SK-N-SH (cell line): ENCODE data around the gene TSPAN31. TPM values are rescaled to one million over a fixed set of nuclear protein-coding genes. Genes with fewer than 3 reads are reported as not detected.

Experiments used
- CTCF ChIA-PET: fragments of 300-600, 350-600 bp; formaldehyde crosslinking; extraction: SDS; loops from one replicate; lab custom pipeline; 2021; lab: Yijun Ruan, JAX
- POLR2A ChIA-PET: fragments of 350-600 bp; sonication (Branson Sonifier 250); formaldehyde crosslinking; extraction: SDS; loops from one replicate; lab custom pipeline; 2020; ENCODE audit warnings: antibody characterized with exemption, inconsistent platforms; lab: Yijun Ruan, JAX
- DNase-seq: peaks from one replicate; pipeline ENCODE4 v3.0.0; 2012
- H2AFZ ChIP-seq: fragments of 200-600 bp; sonication (generic); 2 replicates; pipeline ENCODE4 v1.8.1; 2016; ENCODE audit warnings: antibody characterized with exemption, mild to moderate bottlenecking, low read depth
- H3F3A ChIP-seq: fragments of 200-600 bp; sonication (generic); replicated peaks from 2 replicates; pipeline ENCODE3; 2016; ENCODE audit warnings: antibody characterized with exemption, mild to moderate bottlenecking; ENCODE audit not compliant: insufficient read depth
- H3K27ac ChIP-seq, 2 experiments: fragments of 200-500 bp in 1 of 2; fragments of 200-600 bp in 1 of 2; sonication (Bioruptor generic) in 1 of 2; sonication (generic), shearing (Covaris generic) in 1 of 2; 2 replicates each; pipeline versions ENCODE4 v1.5.1 to v1.6.1; 2014 to 2016; ENCODE audit warnings: low read depth in 2 of 2, inconsistent platforms in 1 of 2, low read length in 1 of 2, mild to moderate bottlenecking in 1 of 2, mixed read lengths in 1 of 2
- H3K27me3 ChIP-seq: fragments of 200-600 bp; sonication (generic), shearing (Covaris generic); 2 replicates; pipeline ENCODE4 v1.6.1; 2016; ENCODE audit warnings: mixed run types; ENCODE audit not compliant: insufficient read depth
- H3K36me3 ChIP-seq, 2 experiments: fragments of 200-500 bp in 1 of 2; fragments of 200-600 bp in 1 of 2; sonication (Bioruptor generic) in 1 of 2; sonication (generic) in 1 of 2; replicated peaks in 1 of 2; 2 replicates each; pipeline versions ENCODE3 to v1.5.1; 2014 to 2016; ENCODE audit warnings: low read length in 1 of 2, mild to moderate bottlenecking in 1 of 2; ENCODE audit not compliant: insufficient read depth in 2 of 2, control insufficient read depth in 1 of 2
- H3K4me1 ChIP-seq, 2 experiments: fragments of 200-500 bp in 1 of 2; fragments of 200-600 bp in 1 of 2; sonication (Bioruptor generic) in 1 of 2; sonication (generic), shearing (Covaris generic) in 1 of 2; 2 replicates each; pipeline versions ENCODE4 v1.5.1 to v1.6.1; 2014 to 2016; ENCODE audit warnings: low read depth in 1 of 2, low read length in 1 of 2, mixed run types in 1 of 2; ENCODE audit not compliant: insufficient read depth in 2 of 2, control insufficient read depth in 1 of 2
- H3K4me2 ChIP-seq: fragments of 200-600 bp; sonication (generic), shearing (Covaris generic); 2 replicates; pipeline ENCODE4 v1.6.1; 2017; ENCODE audit warnings: mixed run types
- H3K4me3 ChIP-seq, 2 experiments: fragments of 200-500 bp in 1 of 2; fragments of 200-600 bp in 1 of 2; sonication (Bioruptor generic) in 1 of 2; sonication (generic), shearing (Covaris generic) in 1 of 2; 2 replicates each; pipeline versions ENCODE4 v1.5.1 to v1.8.1; 2014 to 2016; ENCODE audit warnings: low read depth in 2 of 2, inconsistent platforms in 1 of 2, low read length in 1 of 2, mild to moderate bottlenecking in 1 of 2, mixed read lengths in 1 of 2, moderate library complexity in 1 of 2
- H3K79me2 ChIP-seq: fragments of 200-600 bp; sonication (generic); 2 replicates; pipeline ENCODE4 v1.8.1; 2017; ENCODE audit warnings: mild to moderate bottlenecking; ENCODE audit not compliant: insufficient read depth
- H3K9ac ChIP-seq: fragments of 200-600 bp; sonication (generic); 2 replicates; pipeline ENCODE4 v1.6.1; 2017; ENCODE audit warnings: mixed run types
- H3K9me2 ChIP-seq: fragments of 200-600 bp; sonication (generic); 2 replicates; pipeline ENCODE4 v1.6.1; 2017; ENCODE audit warnings: mixed run types
- H3K9me3 ChIP-seq: fragments of 200-600 bp; sonication (generic); 2 replicates; pipeline ENCODE4 v1.6.1; 2017; ENCODE audit warnings: mixed run types, mild to moderate bottlenecking, moderate library complexity
- H4K20me1 ChIP-seq: fragments of 200-600 bp; sonication (generic); 2 replicates; pipeline ENCODE4 v1.6.1; 2017; ENCODE audit warnings: mild to moderate bottlenecking, mixed run types; ENCODE audit not compliant: insufficient read depth
- CHD2 ChIP-seq: fragments of 150-350 bp; IDR thresholded peaks from 2 replicates; pipeline ENCODE4 v1.6.1; 2018; ENCODE audit warnings: low read length; ENCODE audit not compliant: partially characterized antibody
- CTCF ChIP-seq: fragments of 200-600 bp; sonication (generic); IDR thresholded peaks from 2 replicates; pipeline ENCODE4 v1.6.1; 2017; ENCODE audit warnings: antibody characterized with exemption, mild to moderate bottlenecking, moderate library complexity
- FOSL2 ChIP-seq: IDR thresholded peaks from 2 replicates; pipeline ENCODE4 v1.4.0; 2012; ENCODE audit warnings: low read depth, mild to moderate bottlenecking, moderate library complexity, borderline replicate concordance
- MXI1 ChIP-seq: IDR thresholded peaks from 2 replicates; pipeline ENCODE4 v1.6.1; 2012; ENCODE audit warnings: mild to moderate bottlenecking, low read depth, low read length, improper control_type of control experiment
- NFIC ChIP-seq: IDR thresholded peaks from 2 replicates; pipeline ENCODE4 v1.4.0; 2012; ENCODE audit warnings: borderline replicate concordance
- NRF1 ChIP-seq: IDR thresholded peaks from 2 replicates; pipeline ENCODE4 v1.6.1; 2012; ENCODE audit warnings: low read depth, mild to moderate bottlenecking, low read length
- PBX3 ChIP-seq: IDR thresholded peaks from 2 replicates; pipeline ENCODE4; 2012
- RAD21 ChIP-seq: IDR thresholded peaks from 2 replicates; pipeline ENCODE4 v1.6.1; 2012; ENCODE audit warnings: mild to moderate bottlenecking, low read length
- RCOR1 ChIP-seq: fragments of 150-350 bp; IDR thresholded peaks from 2 replicates; pipeline ENCODE4 v1.6.1; 2017; ENCODE audit warnings: antibody characterized with exemption, low read length
- RFX5 ChIP-seq: IDR thresholded peaks from 2 replicates; pipeline ENCODE4 v1.6.1; 2012; ENCODE audit warnings: mild to moderate bottlenecking, improper control_type of control experiment, low read length
- SIN3A ChIP-seq: IDR thresholded peaks from 2 replicates; pipeline ENCODE4 v1.6.1; 2012; ENCODE audit warnings: low read depth, mild to moderate bottlenecking, low read length, moderate library complexity, borderline replicate concordance
- SMC3 ChIP-seq: IDR thresholded peaks from 2 replicates; pipeline ENCODE4 v1.6.1; 2012; ENCODE audit warnings: low read depth, low read length, improper control_type of control experiment
- USF1 ChIP-seq: IDR thresholded peaks from 2 replicates; pipeline ENCODE4 v1.4.0; 2012; ENCODE audit warnings: low read depth, borderline replicate concordance
- USF2 ChIP-seq: fragments of 150-350 bp; IDR thresholded peaks from 2 replicates; pipeline ENCODE4 v1.6.1; 2017; ENCODE audit warnings: antibody characterized with exemption, low read length, low read depth, borderline replicate concordance
- YY1 ChIP-seq: IDR thresholded peaks from 2 replicates; pipeline ENCODE4 v1.4.0; 2012; ENCODE audit warnings: low read depth, mild to moderate bottlenecking
- ZBTB33 ChIP-seq: IDR thresholded peaks from 2 replicates; pipeline ENCODE4 v1.4.0; 2012; ENCODE audit warnings: low read depth, borderline replicate concordance
- WGBS: methylation state at CpG from one replicate; pipeline ENCODE4 v1.1.6; 2017; ENCODE audit warnings: low lambda C conversion rate; 5-methylcytosine and 5-hydroxymethylcytosine counted together
- polyA plus RNA-seq, 3 experiments: library from polyadenylated mRNA; depleted of rRNA; stranded (reverse); fragments of >200 nt; gene quantifications; 2 replicates each; pipeline ENCODE4 v1.2.3, GENCODE V29; 2012

TSPAN31 gene
- polyA plus RNA-seq, 1 of the 3 experiments (the other 2 are of a cell fraction) = 36.8 TPM

GRCh38 chr12:57732270-57732669 is 12.6 kb upstream of the TSPAN31 start:
- DNase-seq = no peak
- H3K9me3 ChIP-seq = no peaks in the 10 kb centered on the region
- ChIA-PET POLR2A (interaction anchor here (1.8 kb wide), 1 partner anchor 13 kb away, joined by 5 read pairs; the partner anchor contains the start of gene TSPAN31), CTCF (interaction anchor here (1.4 kb wide), 1 partner anchor 100 kb away, joined by 3 read pairs; the partner anchor contains the start of gene B4GALNT1)
- H3K4me3 ChIP-seq = no peak overlapping the region
- no peaks in the 10 kb centered on the region for H3K79me2 ChIP-seq
- TF ChIP-seq USF1 = no peak
- TF ChIP-seq PBX3 = no peak
- TF ChIP-seq RCOR1 = no peak
- TF ChIP-seq USF2 = no peak
- no peak for TF ChIP-seq RAD21
- TF ChIP-seq RFX5 = no peak
- no peak for TF ChIP-seq MXI1
- no peak for TF ChIP-seq NFIC
- no peaks in the 10 kb centered on the region for H3K9me2 ChIP-seq
- no peak overlapping the region for H3K4me2 ChIP-seq
- H4K20me1 ChIP-seq = no peaks in the 10 kb centered on the region
- peaks cover 0 to 19% of the 10 kb centered on the region in 2 experiments; a peak in 2 of 4 replicates for H3K4me1 ChIP-seq
- no peak overlapping the region for H3K9ac ChIP-seq
- 98% methylated on average over 4 of the region's 4 CpGs for WGBS
- H3K36me3 ChIP-seq = peaks cover 1 to 15% of the 10 kb centered on the region in 2 experiments
- peaks cover 29% of the 10 kb centered on the region for H3F3A ChIP-seq
- no peak overlapping the region for H3K27ac ChIP-seq
- no peak overlapping the region for H2AFZ ChIP-seq
- H3K27me3 ChIP-seq = no peaks in the 10 kb centered on the region

GRCh38 chr12:57732726-57733593 is 11.9 kb upstream of the TSPAN31 start:
- H3K4me2 ChIP-seq = no peak overlapping the region
- TF ChIP-seq ZBTB33 = no peak
- TF ChIP-seq CTCF = no peak
- TF ChIP-seq FOSL2 = no peak
- TF ChIP-seq SMC3 = no peak
- TF ChIP-seq USF1 = no peak
- TF ChIP-seq SIN3A = no peak
- TF ChIP-seq NRF1 = no peak
- TF ChIP-seq CHD2 = no peak
- no peak for TF ChIP-seq YY1
- TF ChIP-seq RCOR1 = no peak
- TF ChIP-seq RAD21 = no peak

More at GRCh38 chr12:57732726-57733593, 11.9 kb upstream of the TSPAN31 start:
- peaks cover 24% of the 10 kb centered on the region for H3F3A ChIP-seq
- H2AFZ ChIP-seq = no peak overlapping the region
- ChIA-PET CTCF (interaction anchor here (1.4 to 7.1 kb wide), 3 partner anchors 9 to 151 kb away, joined by 3 to 133 read pairs (median 59); partner anchors contain the start of gene B4GALNT1), POLR2A (no interaction called here)
- H3K9ac ChIP-seq = no peak overlapping the region
- H3K9me3 ChIP-seq = no peaks in the 10 kb centered on the region
- H3K9me2 ChIP-seq = no peaks in the 10 kb centered on the region
- 75% methylated on average over 8 of the region's 11 CpGs for WGBS
- H3K27me3 ChIP-seq = no peaks in the 10 kb centered on the region
- no peaks in the 10 kb centered on the region for H3K79me2 ChIP-seq
- H3K4me1 ChIP-seq = peaks cover 0 to 22% of the 10 kb centered on the region in 2 experiments; a peak in 2 of 4 replicates
- H3K27ac ChIP-seq = no peak overlapping the region
- no peak for DNase-seq
- no peak overlapping the region for H3K4me3 ChIP-seq
- no peaks in the 10 kb centered on the region for H4K20me1 ChIP-seq
- peaks cover 0 to 14% of the 10 kb centered on the region in 2 experiments for H3K36me3 ChIP-seq
